HG03442 (cell line): ENCODE results near the gene DOCK2.

Experiments
- ATAC-seq: cut with Tn5 transposase; IDR thresholded peaks from one replicate; pipeline ENCODE4 v1.9.1; 2021; ENCODE audit warnings: mild to moderate bottlenecking, moderate library complexity; ENCODE audit not compliant: unreplicated experiment

The DOCK2 gene

DNA sequence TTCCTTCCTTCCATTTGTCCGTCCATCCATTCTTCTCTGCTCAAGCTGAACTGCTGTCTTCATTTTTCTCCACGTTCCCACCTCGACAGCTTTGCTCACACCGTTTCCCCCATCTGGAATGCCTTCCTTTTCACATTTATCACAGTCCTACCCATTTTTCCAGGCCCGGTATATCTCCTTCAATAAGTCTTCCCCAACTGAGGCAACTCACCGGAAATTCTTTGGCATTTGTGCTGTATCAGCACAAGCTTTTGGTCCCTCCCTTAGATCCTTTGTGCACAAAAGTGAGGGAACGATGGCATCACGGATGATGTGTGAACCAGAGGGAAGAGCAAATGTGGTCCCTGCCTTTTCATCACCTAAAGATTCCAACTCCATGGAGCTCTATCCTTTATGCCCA is 388.8 kb downstream of the DOCK2 start:
- ATAC-seq, result no peak

DNA sequence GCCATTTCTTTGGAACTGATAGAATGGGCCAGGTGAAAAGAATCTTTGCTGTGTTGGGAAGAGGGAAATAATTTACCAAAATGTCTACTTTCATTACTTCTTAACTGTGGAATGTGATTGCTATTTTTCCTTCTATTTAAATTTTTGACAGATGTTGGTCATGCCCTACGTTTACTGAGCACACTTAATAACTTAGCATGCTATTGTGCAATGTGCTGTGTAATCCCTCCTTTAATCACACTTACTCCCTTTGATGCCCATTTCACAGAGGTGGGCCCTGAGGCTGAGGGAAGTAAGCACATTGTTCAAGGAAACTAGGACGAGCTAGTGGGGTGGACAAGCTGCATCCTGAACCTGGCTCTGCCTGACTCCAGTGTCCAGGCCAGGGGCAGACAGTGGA is 391.0 kb downstream of the DOCK2 start:
- no peak for ATAC-seq

DNA sequence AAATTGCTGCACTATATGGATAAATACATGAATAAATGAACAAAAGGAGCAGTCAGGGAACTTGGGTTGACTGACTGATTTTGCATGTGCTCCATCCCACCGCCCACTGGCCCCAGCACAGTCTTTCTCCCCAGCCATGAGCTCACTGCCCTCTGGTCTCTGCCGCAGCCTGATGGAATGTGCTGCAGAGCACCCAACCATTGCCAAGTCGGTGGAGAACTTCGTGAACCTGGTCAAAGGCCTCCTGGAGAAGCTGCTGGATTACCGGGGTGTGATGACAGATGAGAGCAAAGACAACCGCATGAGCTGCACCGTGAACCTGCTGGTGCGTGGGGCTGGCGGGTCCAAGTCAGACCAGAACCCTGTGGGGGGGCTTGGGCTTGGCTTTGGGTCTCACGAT is 397.2 kb downstream of the DOCK2 start:
- no peak for ATAC-seq

DNA sequence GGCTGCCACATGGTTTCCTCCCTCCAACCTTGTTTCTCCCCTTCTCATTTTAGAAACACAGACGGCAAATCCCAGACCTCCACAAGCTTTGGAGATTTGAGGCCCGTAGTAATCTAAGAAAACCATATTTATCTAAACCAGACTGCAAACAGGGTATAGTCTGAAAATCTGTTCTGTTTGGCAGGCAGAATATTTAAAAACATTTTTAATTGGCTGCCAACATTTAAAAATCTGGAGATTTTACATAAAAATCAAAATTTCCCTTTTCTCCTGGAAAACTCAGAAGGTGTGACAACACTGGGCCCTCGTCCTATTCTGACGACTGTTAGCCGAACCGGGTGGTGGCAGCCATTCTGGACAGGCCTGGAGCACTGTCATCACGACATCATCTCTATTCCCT is 401.2 kb downstream of the DOCK2 start:
- ATAC-seq, result no peak

DNA sequence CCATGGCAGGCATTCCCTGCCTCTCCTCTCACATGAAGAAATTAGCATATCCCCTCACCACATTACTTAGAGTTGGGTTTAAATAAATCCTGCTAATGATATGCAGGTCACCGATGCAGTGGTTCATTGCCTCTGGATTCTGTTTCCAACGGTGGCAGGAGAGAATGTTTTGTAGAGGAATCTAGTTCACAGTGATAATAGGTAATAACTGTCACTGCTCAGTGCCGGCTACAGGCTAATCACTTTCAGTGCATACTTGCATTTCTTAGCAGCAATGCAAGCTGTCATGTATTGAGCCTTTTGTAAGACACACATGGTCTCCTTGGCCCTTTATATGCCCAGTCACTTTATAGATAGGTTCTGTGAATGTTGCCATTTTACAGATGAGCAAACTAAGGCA is 402.8 kb downstream of the DOCK2 start:
- no peak for ATAC-seq

DNA sequence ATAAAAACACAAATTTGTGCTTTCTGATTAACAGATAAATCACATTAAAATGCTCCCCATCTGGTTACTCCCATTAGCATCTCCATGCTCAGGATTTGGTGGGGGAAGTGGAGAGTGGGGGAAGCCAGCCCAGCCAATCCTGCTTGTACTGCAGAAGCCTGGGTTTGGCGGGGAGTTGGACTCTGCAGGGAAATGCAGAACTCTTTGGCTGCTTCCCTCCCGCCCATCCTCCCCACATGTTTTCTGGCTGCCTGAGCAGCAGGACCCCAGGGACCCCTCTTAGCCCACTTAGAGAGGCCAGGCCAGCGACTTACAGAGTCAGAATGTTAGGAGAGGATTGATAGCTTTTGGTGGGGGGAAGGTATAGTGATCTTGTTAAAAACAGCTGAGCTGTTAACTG is 409.2 kb downstream of the DOCK2 start:
- no peak for ATAC-seq

DNA sequence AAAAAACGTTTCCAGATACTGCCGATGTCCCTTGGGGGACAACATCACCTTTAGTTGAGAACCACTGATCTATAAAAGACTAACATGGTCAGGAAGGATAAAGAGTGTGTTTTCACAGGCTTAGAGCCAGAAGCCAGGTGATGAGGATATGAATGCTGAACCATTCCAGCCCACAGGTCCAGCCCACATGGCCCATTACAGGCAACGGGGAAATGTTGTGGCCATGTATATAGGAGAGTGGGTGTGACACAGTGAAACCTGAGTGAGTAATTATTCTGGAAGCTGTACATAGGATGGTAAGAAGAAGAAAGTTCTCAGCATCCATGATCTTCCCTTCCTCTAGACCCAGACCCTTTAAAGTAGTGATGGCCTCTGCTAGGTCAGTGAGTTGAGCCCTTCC is 412.6 kb downstream of the DOCK2 start:
- ATAC-seq, result no peak

DNA sequence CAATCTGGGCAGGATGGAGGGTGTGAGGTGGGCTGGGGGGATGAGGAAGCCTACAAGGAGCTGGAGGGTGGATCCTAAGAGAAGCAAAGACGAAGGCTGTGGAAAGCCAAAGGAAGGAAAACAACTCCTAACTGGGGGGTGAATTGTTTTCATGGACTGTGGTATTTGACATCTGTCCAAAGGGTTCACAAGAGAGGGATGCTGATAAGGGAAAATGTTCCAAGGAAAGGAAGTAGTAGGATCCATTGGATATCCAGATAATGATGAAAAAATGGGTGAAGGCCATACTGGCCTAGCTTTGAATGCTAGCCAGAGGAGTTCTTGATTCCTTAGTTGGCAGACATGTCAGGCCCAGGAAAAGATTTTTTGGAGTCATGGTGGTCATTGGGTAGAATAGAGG is 416.8 kb downstream of the DOCK2 start:
- ATAC-seq, result no peak

DNA sequence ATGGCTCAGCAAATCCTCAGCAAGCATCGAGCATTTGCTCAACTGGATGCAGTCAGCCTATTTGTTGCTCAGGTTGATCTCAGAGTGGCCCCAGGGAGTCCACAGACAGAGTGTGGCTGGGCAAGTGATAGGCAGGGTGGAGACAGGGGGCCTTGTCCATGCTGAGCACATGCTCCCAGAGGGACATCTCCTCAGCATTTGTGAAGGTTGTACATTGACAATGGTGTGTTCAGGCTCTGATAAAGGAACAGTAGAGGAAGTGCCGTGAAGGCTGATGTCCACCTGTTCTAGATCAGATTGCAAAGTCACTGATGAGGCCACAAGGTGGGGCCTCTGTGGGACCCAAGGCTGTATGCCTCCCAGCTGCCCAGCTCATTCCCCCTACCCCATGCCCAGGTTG is 418.5 kb downstream of the DOCK2 start:
- no peak for ATAC-seq

DNA sequence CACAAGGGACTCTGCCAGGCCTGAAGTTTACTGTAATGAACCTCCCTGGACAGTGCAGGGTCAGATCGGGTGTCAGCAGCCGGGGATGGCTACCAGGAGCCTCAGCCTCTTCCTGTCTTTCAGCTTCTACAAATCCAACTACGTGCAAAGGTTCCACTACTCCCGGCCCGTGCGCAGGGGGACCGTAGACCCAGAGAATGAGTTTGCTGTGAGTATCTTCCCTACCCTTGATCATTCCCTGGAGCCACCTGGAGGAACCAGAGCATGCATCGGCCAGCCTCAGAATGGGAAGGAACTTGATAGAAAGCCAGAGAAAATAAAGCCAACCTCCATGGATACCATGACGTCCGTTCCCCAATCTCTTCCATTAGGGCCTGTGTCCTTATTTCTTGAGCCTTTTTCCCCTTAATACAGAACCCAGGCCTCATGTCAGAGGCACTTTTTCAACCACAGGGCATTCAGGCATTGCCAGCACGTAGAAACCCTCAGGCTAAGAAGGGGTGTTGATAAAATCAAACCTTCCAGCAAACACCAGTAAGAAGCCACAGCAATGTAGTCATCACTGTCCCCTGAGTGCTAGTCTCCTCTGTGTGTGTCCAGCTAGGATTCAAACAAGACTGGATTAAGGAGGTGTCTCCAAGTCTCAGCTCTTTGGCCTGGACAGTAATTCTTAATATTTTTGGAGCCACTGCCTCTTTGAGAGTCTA is 419.6 kb downstream of the DOCK2 start:
- no peak for ATAC-seq

DNA sequence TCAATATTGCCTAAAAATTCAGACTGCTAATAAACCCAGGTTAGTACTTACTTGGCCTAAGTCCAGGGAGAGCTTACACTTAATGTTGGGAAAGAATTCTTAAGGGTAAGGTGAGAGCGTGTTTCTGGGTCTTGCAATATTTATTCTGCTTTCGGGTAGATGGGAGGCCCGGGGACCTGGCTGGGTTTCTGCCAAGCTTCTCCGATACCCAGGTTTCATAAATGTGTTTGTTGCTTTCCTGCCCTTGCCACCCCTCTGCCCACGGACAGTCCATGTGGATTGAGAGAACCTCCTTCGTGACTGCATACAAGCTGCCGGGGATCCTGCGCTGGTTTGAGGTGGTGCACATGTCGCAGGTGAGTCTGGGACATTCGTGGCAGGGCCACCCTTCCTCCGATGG is 420.2 kb downstream of the DOCK2 start:
- no peak for ATAC-seq

DNA sequence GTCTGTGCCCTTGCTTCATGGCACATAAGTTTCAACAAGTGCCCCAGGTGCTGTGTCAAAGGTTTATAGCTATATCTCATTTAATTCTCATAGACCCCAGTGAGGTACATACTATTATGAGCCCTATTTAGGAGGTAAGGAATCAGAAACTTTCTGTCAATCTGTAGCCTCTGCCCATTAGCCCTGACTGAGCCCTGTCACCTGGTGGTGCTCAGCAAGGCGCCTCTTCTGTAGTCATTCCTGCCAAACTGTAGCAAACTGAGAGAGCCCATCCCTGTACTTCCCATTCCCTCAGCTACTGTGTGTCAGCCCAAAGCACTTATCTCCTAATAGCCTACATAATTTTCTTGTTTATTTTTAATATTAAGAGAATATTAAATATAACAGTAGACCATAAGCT is 422.1 kb downstream of the DOCK2 start:
- ATAC-seq, result no peak

DNA sequence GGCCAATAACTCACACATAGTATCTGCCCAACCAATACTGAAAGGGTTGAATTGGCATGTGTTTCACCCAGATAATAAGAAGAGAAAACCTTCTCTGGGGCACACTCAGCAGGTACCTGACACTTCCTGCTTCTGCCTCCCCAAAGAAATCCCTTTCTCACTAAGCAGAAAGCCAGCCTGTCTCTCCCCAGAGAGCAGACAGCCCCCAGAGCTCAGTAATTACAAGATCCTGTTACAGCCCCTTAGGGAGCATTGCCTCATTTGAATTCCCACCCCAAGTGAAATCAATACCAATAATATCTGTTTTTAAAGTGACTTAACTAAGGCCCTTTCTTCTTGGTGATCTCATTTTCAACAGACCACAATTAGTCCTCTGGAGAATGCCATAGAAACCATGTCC is 430.1 kb downstream of the DOCK2 start:
- no peak for ATAC-seq

DNA sequence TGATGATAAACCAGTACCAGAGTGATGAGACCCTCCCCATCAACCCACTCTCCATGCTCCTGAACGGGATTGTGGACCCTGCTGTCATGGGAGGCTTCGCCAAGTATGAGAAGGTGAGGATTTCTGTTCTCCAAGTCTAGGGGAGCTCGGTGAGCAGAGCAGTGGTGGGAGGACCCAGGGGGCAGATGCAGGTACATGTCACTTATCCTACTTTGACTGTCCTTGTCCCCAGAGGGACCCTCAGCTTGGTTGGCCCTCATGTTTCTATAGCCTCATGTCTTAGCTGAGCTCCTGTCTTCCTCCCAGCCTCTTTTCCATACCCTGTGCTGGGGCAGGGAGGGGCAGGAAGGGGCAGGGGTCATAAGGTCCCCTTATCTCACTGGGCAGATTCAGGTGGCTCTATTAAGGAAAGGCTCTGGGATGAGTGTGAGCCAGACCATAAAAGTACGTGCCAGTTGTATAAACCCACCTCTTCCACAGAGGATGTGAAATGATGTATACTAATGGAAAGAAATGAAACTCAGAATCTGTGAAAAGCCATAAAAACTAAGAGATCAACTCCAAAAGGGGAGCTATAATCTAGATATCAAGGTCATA is 430.6 kb downstream of the DOCK2 start:
- no peak for ATAC-seq

DNA sequence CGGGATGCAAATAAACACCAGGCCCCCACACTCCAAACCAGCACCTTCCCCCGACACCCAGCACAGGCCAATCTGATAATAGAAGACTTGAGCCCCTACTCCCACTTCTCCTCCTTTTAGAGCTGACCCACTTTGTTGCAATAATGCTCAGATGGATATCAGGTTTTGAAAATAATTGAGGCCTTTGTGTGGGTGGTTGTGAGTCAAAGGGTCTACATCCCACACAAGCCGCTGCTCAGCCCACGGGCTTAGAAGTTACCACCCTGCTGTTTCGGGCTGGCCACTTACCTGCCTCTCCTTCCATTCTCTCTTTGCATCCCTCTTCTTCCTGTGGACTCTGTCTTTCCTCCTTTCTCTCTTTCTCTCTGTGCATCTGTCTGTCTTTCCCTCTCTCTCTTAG is 432.4 kb downstream of the DOCK2 start:
- no peak for ATAC-seq

DNA sequence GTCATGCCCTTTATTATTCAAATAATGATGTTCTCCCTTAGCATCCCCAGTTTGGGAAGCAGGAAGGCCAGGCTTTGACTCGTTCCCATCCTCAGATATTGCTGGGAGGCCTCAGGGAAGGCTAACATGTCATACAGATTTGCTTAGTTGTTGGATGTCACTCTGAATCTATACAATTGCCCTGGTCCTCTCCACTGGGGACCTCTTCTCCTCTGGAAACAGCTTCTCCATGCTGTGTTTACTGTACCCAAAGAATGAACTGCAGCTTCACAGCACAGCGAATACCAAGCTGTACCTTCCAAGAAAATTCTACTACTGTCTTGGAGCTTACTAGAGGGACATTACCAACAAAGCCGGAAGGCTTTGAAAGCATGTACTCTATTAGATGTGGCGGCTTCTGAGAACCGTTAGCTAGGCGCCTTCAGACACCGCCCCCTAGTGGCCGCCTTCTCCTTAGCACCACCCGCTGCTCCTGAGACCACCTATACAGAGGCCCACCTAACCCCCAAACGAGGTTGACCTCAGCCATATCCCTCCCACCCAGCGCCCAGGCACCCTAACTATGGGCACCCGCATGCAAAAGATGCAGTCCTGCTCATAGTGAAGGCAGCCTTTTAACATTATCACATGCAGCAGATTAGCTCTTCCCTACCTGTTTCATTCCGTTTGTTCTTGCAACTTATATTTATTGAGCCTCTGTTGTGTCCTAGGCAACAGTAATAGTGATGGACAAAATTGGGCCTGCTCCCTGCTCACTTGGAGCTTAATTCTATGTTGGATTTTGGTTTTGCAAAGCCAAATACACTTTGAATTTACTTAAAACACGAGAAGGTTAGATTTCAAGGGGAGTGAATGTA is 433.7 kb downstream of the DOCK2 start:
- no peak for ATAC-seq

DNA sequence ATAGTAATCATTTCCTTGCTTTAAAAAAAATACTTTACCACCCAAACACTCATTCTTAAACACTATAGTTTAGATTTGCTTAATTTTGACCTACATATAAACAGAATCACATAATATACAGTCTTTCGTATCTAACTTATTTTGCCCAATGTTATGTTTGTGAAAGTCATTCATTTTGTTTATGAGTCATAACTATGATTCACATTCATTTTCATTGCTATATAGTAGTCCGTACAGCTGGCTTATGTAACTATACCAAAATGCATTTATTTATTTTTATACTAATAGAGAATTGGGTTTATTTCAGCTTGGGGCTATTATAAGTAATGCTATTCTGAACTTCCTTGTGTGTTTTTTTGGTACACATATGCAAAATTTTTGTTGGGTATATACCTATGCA is 434.7 kb downstream of the DOCK2 start:
- no peak for ATAC-seq

DNA sequence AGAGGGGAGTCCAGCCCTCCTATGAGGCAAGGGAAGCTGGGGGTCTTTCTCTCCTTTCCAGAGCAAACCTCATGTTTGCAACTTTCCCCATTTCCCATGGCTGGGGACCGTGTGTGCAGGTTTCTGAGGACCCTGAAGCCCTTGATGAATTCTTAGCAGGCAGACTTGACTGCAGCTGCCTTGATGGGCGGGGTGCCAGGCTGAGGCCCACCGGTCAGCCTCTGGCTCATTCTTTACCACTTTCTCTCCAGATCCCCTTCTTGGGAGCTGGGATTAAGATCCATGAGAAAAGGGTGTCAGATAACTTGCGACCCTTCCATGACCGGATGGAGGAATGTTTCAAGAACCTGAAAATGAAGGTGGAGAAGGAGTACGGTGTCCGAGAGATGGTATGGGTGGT is 438.6 kb downstream of the DOCK2 start:
- no peak for ATAC-seq

DNA sequence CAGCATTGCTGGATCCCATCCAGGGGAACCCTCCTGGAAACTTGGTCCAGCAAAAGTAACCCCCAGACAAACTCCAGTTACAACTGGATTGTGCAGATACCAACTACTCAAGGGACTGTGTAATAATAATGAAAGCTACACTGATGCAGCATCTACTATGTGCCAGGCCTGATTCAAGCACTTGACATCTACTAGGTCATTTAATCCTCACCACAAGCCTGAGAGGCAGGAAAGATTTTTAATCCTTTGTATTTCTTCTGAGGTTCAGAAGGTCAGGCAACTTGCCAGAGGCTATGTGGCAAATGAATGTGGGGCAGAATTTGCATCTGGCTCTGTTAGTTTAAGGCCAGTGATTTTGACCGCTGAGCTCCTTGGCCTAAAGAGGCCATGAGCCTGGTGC is 439.1 kb downstream of the DOCK2 start:
- ATAC-seq, result no peak

DNA sequence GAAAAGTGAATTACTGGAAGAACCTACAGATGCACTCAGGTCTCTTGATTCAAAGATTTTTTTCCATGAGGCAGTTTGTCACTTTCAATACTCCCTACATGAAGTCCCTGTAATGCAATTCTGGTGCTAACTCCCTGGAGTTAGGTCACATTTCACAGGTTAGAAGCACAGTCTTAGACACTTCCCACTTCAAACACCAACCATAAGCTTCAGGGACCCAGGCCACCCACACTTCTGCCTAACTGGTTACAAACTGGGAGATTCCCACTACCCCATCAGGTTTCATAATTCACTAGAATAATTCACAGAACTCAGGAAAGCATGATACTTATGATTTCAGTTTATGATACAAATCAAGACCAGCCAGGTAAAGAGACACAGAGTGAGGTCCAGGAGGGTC is 439.7 kb downstream of the DOCK2 start:
- ATAC-seq, result no peak

DNA sequence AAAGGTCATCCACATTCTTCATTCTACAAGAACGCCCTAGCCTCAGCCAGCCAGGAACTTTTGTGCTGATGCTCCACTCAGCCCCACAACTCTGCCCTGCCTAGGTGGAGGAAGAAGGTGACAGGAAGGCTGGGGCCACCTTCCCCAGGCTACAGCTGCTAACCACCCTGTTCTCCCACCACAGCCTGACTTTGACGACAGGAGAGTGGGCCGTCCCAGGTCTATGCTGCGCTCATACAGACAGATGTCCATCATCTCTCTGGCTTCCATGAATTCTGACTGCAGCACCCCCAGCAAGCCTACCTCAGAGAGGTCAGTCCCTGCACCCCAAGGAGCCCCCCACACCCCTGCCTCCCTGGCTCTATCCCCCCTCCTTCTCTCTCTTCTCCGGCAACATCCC is 440.5 kb downstream of the DOCK2 start:
- ATAC-seq, result no peak

DNA sequence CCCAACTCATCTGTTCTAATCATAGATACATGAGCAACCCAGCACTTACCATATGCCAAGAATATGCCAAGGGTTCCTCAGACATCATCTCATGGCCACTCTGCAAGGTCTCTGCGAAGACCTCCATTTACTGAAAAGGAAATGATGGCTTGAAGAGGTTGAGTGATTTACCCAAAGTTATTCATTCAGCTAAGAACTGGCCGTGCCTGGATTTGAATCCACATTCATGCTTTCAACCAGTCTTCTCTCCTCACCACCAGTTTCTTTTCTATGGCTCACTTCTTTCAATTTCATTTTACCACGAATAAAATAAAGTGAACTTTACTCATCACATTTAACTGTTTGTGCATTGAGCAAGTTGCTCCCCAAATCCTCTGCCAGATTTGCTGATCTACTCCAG is 441.4 kb downstream of the DOCK2 start:
- no peak for ATAC-seq
